ENCODE data around the gene FLOT2.

- TF ChIP-seq EZH2 (IDR thresholded peaks at IDR 0.05) (no peak), CTCF (IDR thresholded peaks at IDR 0.05) (no peak), EZH2phosphoT487 (IDR thresholded peaks at IDR 0.05) (no peak)
Observed at GRCh38 chr17:28878158-28878910, 19.2 kb downstream of the FLOT2 start.

Measured in neural progenitor cell (in vitro differentiated cells).